Heart right ventricle (tissue), 16 donors: Measurements from ENCODE around the gene CCDC180. TPM values are rescaled to one million over a fixed set of nuclear protein-coding genes. Genes with fewer than 3 reads are reported as not detected.
A peak's percentile ranks its signal among the peaks of the same experiment; 100 is the strongest.
"Not testable (repeated sequence)": the region's sequence is repeated elsewhere in the genome, so short reads cannot be mapped to it uniquely, and the experiment has no call there.

Experiments
- ATAC-seq, 8 donors: fragments of 200-7000 bp; cut with Tn5 transposase; one replicate each; pipeline ENCODE4 v1.9.1; 2020; ENCODE audit warnings: mild to moderate bottlenecking in 8 of 8, moderate library complexity in 8 of 8, moderate number of reproducible peaks in 1 of 8
- DNase-seq, 2 donors: peaks; one replicate each; pipeline ENCODE4 v3.0.0-alpha.2; 2020
- H3K27ac ChIP-seq, 10 donors: fragments of 200-600 bp; sonication (generic) in 2 of 10; one replicate each; pipeline versions ENCODE4 v1.5.0 to v1.8.0; 2020 to 2022; ENCODE audit warnings: mild to moderate bottlenecking in 3 of 10
- H3K27me3 ChIP-seq, 7 donors: fragments of 200-600 bp; one replicate each; pipeline ENCODE4 v1.8.0; 2021 to 2022; ENCODE audit warnings: mild to moderate bottlenecking in 2 of 7
- H3K36me3 ChIP-seq, 9 donors: fragments of 200-600 bp; sonication (generic) in 1 of 9; one replicate each; pipeline versions ENCODE4 v1.5.0 to v1.8.0; 2020 to 2022; ENCODE audit warnings: mild to moderate bottlenecking in 2 of 9
- H3K4me1 ChIP-seq, 9 donors: fragments of 200-600 bp; sonication (generic) in 1 of 9; one replicate each; pipeline versions ENCODE4 v1.5.0 to v1.8.0; 2020 to 2022; ENCODE audit warnings: mild to moderate bottlenecking in 4 of 9
- H3K4me3 ChIP-seq, 10 donors: fragments of 200-600 bp; sonication (generic) in 2 of 10; one replicate each; pipeline versions ENCODE4 v1.5.0 to v1.8.0; 2020 to 2022; ENCODE audit warnings: mild to moderate bottlenecking in 7 of 10, moderate library complexity in 2 of 10
- H3K9me3 ChIP-seq, 11 donors: fragments of 200-600 bp in 10 of 11; sonication (generic) in 2 of 11; one replicate each; pipeline versions ENCODE4 v1.5.0 to v1.8.0; 2013 to 2022; ENCODE audit warnings: mild to moderate bottlenecking in 2 of 11, control low read depth in 1 of 11, moderate library complexity in 1 of 11
- WGBS, 2 donors: extraction: QIAGEN DNeasy Blood & Tissue Kit; methylation state at CpG; one replicate each; pipeline ENCODE4 v1.1.7; 2013; ENCODE audit warnings: inconsistent platforms in 1 of 2; 5-methylcytosine and 5-hydroxymethylcytosine counted together
- intact Hi-C, 10 donors: fragments of 100-400 bp; cut with DNase I; formaldehyde crosslinking; loops; one replicate each; pipeline versions ENCODE4 v1.11.1 to v1.14.2; 2022
- long read RNA-seq, 3 donors: library from polyadenylated mRNA; unstranded; transcript quantifications; one replicate each; pipeline ENCODE4 v2.0.0, GENCODE V29; 2020 to 2021
- polyA plus RNA-seq, 2 donors: library from polyadenylated mRNA; stranded (reverse); fragments of 200-250 nt; gene quantifications; one replicate each; pipeline ENCODE4 v1.2.3, GENCODE V29; 2013
- total RNA-seq, 10 donors: library from RNA; stranded (reverse); fragmentation: NEBNext Ultra II Directional in 3 of 10; extraction: Animal tissue kit (Norgen Biotek cat#: 25700) in 3 of 10; gene quantifications; one replicate each; pipeline versions ENCODE4 v1.2.1 to v1.2.4, GENCODE V29; 2021 to 2023
- TF ChIP-seq, protein P1 (sequence below), 9 donors: fragments of 200-600 bp; sonication (generic) in 2 of 9; IDR thresholded peaks; one replicate each; pipeline versions ENCODE4 v1.5.0 to v1.8.0; 2021 to 2022; ENCODE audit warnings: antibody characterized with exemption in 9 of 9, mild to moderate bottlenecking in 5 of 9, moderate library complexity in 1 of 9
- donor health status: Arrhythmogenic right ventricular cardiomyopathy.
- donor health status: ischemic (EF 13 %, LVEDD 7.1; RV severe dilation, severe dysfunction).
- donor health status: healthy with polysubstance abuse.
- donor health status: DM: no; HTN: yes; CAD: no.
- donor health status: DM: no; HTN: no; CAD: no.
- donor health status: ischemic (EF 25% LVEDD 6.9; RV normal size, moderate dysfunction).
- donor health status: ischemic (EF 25% LVEDD 5.7; RV mildly dilated, moderate dysfunction).
- donor health status: healthy.
- donor health status: DM: yes; HTN: yes; CAD: no.
- donor health status: Ischemic cardiomyopathy.
- donor health status: ischemic (EF 35%, LVEDD 5.7; RV mildly dilated, moderate dysfunction).
- donor health status: nonischemic (EF 11% LVEDD 7.7; RV severe dilation, severe dysfunction).
- donor health status: DM: yes; HTN: yes; CAD: no.
- donor health status: PGD.
- donor health status: ischemic (EF 29% LVEDD 5.4; RV normal size, mild dysfunction).
- donor health status: nonischemic (EF 23%, LVEDD 6.1; RV moderate dilation, normal function).

CCDC180 gene
- total RNA-seq (1 to 10 TPM; 1.4 to 4.6 (median 2.9) TPM), polyA plus RNA-seq (1 to 10 TPM in 1 of 2 donors, under 1 TPM in 1; 0.75 to 9.6 TPM)
- long read RNA-seq, donor 1 = 0 reads
- long read RNA-seq, donor 2 = 0 reads
- long read RNA-seq, donor 3 = 0 reads

DNA sequence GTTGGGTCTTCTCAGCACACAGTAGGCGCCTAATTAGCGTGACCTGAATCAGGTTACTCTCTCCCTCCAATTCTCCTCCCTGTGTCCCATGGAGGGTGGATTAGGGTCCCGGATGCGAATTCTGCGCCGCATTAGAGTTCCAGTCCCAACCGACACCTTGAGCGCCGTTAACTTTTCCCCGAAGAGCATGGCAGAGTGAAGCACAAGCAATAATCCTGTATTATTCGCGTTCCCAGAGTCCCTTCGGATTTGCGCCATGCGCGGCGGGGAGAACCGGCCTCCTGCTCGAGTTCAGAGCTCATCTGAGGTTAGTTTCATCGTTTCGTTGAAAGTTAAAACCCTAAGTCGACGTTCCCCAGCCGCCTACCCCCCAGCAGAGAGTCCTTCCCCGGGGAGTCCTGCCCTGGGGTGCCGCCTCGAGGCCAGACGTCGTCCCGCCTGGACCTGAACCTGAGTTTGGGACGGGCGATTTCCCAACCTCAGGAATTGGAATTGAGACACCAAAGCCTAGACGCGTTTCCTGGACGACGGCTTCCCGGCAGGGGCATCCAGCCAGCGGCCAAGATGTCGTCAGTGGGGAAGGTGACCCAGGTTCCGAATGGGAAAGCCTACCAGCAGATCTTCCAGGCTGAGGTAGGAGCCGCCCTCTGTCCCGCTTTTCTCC is at the start of gene CCDC180:
CCDC180 (plus strand) TSS at position 160 of the 664 bp plus-strand sequence; CDS start at position 565, 405 bp downstream.
- peak within 1 kb of the TSS in 9 of 10 donors; percentile 4 to 42 (median 33) for H3K4me3 ChIP-seq
- 30 to 35% methylated on average over 42 of the region's 42 CpGs for WGBS, 2 donors
- H3K27me3 ChIP-seq = no peaks in the 10 kb centered on the region
- intact Hi-C loops = no loop called here
- ATAC-seq (peak; percentile 40 to 83 (median 63)), DNase-seq (peak; percentile 44 to 45)
- TF ChIP-seq, protein P1, sequence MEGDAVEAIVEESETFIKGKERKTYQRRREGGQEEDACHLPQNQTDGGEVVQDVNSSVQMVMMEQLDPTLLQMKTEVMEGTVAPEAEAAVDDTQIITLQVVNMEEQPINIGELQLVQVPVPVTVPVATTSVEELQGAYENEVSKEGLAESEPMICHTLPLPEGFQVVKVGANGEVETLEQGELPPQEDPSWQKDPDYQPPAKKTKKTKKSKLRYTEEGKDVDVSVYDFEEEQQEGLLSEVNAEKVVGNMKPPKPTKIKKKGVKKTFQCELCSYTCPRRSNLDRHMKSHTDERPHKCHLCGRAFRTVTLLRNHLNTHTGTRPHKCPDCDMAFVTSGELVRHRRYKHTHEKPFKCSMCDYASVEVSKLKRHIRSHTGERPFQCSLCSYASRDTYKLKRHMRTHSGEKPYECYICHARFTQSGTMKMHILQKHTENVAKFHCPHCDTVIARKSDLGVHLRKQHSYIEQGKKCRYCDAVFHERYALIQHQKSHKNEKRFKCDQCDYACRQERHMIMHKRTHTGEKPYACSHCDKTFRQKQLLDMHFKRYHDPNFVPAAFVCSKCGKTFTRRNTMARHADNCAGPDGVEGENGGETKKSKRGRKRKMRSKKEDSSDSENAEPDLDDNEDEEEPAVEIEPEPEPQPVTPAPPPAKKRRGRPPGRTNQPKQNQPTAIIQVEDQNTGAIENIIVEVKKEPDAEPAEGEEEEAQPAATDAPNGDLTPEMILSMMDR (IDR thresholded peaks at IDR 0.05) = peak in 2 of 9 donors; percentile 20 to 33
- peaks cover 0 to 15% (median 11%) of the 10 kb centered on the region in 9 donors for H3K4me1 ChIP-seq
- H3K9me3 ChIP-seq = no peaks in the 10 kb centered on the region
- H3K36me3 ChIP-seq = peaks cover 0 to 35% (median 2%) of the 10 kb centered on the region in 9 donors
- peak within 1 kb of the TSS in 2 of 10 donors; percentile 15 to 43 for H3K27ac ChIP-seq

DNA sequence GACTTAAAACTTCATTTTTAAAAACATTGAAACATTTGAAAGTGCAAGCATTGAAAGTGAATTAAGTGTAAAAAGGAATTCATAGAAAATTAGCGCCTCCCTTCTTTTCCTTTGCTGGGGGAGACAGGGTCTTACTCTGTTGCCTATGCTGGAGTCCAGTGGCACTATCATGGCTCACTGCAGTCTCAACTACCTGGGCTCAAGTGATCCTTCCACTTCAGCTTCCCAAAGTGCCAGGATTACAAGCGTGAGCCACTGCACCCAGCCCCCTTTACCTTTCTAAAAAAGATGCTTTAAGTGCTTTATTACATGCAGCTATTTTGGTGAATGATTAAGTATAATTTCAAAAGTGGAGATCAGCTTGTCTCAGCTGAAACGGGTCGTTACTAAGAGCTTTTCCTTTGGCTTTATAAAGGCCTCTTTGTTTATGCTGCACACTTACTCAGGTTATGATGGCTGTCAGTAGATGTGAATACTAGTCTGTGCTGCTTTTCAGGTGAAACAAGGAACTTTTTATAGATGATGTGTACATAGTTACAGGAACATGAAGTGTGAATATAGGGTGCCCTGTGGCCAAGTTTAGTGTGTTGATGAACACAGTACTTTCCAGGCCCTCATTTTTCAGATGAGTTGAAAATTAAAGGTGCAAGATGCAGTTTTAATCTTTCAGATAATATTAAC is 47.5 kb upstream of the CCDC180 start:
- intact Hi-C loops, ATAC-seq, H3K27me3 ChIP-seq, H3K27ac ChIP-seq, H3K4me1 ChIP-seq, DNase-seq, H3K9me3 ChIP-seq, H3K4me3 ChIP-seq: not testable (repeated sequence)
- peaks cover 0 to 11% (median 0%) of the 10 kb centered on the region in 9 donors for H3K36me3 ChIP-seq
- WGBS, 2 donors = 89 to 90% methylated on average over 4 of the region's 4 CpGs

DNA sequence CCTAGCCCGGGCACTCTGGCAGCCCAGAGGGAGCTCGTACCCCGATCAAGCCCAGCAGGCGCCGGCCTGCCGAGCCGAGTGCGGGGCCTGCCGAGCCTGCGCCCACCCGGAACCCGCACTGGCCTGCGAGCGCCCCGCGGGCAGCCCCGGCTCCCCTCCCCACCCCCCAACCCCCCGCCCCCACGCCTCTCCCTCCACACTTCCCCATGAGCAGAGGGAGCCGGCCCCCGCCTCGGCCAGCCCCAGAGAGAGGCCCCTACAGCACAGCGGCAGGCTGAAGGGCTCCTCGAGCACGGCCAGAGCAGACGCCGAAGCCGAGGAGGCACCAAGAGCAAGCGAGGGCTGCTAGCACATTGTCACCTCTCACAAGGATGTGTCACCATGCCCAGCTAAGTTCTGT is 36.2 kb upstream of the CCDC180 start:
- no peak for DNase-seq
- H3K9me3 ChIP-seq = no peaks in the 10 kb centered on the region
- WGBS, 2 donors = 91 to 92% methylated on average over 29 of the region's 29 CpGs
- H3K4me3 ChIP-seq = no peak overlapping the region
- intact Hi-C loops = no loop called here
- no peaks in the 10 kb centered on the region for H3K27me3 ChIP-seq
- no peaks in the 10 kb centered on the region for H3K4me1 ChIP-seq
- no peak overlapping the region for H3K27ac ChIP-seq
- no peak for ATAC-seq
- peaks cover 0 to 3% (median 0%) of the 10 kb centered on the region in 9 donors for H3K36me3 ChIP-seq
- TF ChIP-seq, protein P1 (IDR thresholded peaks at IDR 0.05) = no peak

DNA sequence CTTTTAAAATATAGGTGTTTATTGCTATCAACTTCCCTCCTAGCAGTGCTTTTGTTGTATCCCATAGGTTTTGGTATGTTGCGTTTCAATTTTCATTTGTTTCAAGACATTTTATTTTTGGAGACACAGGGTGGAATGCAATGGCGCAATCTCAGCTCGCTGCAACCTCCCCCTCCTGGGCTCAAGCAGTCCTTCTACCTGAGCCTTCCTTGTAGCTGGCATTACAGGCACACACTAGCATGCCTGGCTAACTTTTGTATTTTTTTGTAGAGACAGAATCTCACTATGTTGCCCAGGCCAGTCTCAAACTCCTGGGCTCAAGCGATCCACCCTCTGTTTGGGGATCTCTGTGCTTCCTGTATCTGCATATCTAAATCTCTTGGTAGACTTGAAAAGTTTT is 35.4 kb upstream of the CCDC180 start:
- Histone ChIP-seq H3K4me1 (no peaks in the 10 kb centered on the region), H3K27me3 (no peaks in the 10 kb centered on the region), H3K9me3 (no peaks in the 10 kb centered on the region), H3K36me3 (peaks cover 0 to 11% (median 0%) of the 10 kb centered on the region in 9 donors), H3K4me3 (no peak overlapping the region), H3K27ac (no peak overlapping the region)
- 95 to 97% methylated on average over 4 of the region's 4 CpGs for WGBS, 2 donors
- ATAC-seq (no peak), DNase-seq (no peak)
- intact Hi-C loops = no loop called here
- TF ChIP-seq, protein P1 (IDR thresholded peaks at IDR 0.05) = no peak
